Measurements from ENCODE around the gene PPP2R2C.

- TF ChIP-seq CTCF (IDR thresholded peaks at IDR 0.05; ENCODE audit: borderline replicate concordance, extremely low read depth, low read length, poor library complexity, severe bottlenecking) (no peak), EZH2 (IDR thresholded peaks at IDR 0.05; ENCODE audit: borderline replicate concordance, low read depth, low read length, severe bottlenecking) (no peak)
Measured at GRCh38 chr4:6368601-6369000, 103.8 kb downstream of the PPP2R2C start.
